Effector memory CD4-positive, alpha-beta T cell (primary cell): ENCODE measurements around the gene TMEM223.
A peak's percentile ranks its signal among the peaks of the same experiment; 100 is the strongest.
"Not testable (repeated sequence)": the region's sequence is repeated elsewhere in the genome, so short reads cannot be mapped to it uniquely, and the experiment has no call there.

Source experiments
- DNase-seq, 3 donors: peaks; one replicate each; pipeline ENCODE4 v3.0.0-alpha.2; 2020
- H3K27ac ChIP-seq: 2 replicates; pipeline ENCODE4 v1.7.0; 2013; ENCODE audit warnings: mild to moderate bottlenecking, low read length, moderate library complexity; ENCODE audit not compliant: insufficient read depth, poor library complexity, severe bottlenecking
- H3K27me3 ChIP-seq: replicated peaks from 2 replicates; pipeline ENCODE4 v1.7.0; 2013; ENCODE audit warnings: mild to moderate bottlenecking, low read length; ENCODE audit not compliant: insufficient read depth, control insufficient read depth, poor library complexity, severe bottlenecking
- H3K36me3 ChIP-seq: 2 replicates; pipeline ENCODE4 v1.7.0; 2013; ENCODE audit warnings: mild to moderate bottlenecking, low read length, moderate library complexity; ENCODE audit not compliant: control insufficient read depth, insufficient read depth
- H3K4me1 ChIP-seq: 2 replicates; pipeline ENCODE4 v1.7.0; 2013; ENCODE audit warnings: low read length, mild to moderate bottlenecking; ENCODE audit not compliant: control insufficient read depth, insufficient read depth, poor library complexity, severe bottlenecking
- H3K4me3 ChIP-seq: 2 replicates; pipeline ENCODE4 v1.7.0; 2013; ENCODE audit warnings: low read length, low read depth, mild to moderate bottlenecking; ENCODE audit not compliant: insufficient read depth, poor library complexity, severe bottlenecking
- H3K9me3 ChIP-seq: 2 replicates; pipeline ENCODE4 v1.7.0; 2013; ENCODE audit warnings: mild to moderate bottlenecking, low read length, moderate library complexity; ENCODE audit not compliant: control insufficient read depth

The TMEM223 gene

DNA sequence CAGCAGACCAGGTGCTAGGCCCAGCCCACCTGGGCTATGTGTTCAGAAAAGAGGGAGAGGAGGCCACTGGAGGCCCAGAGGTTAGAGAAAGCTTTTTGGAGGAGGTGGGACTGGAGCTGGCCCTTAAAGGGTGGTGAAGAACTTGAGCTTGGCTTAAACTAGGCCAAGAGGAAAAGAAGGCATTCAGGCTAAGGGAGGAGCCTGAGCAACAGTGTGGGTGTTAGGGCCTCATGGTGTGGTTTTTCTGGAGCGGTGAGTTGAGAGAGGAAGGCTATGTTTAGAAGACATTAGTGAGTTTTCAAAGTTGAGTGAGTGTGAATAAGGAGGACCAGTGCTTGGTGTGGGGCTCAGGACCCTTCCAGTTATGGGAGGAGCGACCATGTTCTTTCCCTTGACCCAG, 14.4 kb downstream of the TMEM223 start:
- no peak for DNase-seq
- no peaks in the 10 kb centered on the region for H3K27me3 ChIP-seq
- no peaks in the 10 kb centered on the region for H3K4me1 ChIP-seq
- H3K4me3 ChIP-seq, result no peak overlapping the region
- H3K27ac ChIP-seq, result no peak overlapping the region
- no peaks in the 10 kb centered on the region for H3K9me3 ChIP-seq
- peaks cover 4% of the 10 kb centered on the region for H3K36me3 ChIP-seq

DNA sequence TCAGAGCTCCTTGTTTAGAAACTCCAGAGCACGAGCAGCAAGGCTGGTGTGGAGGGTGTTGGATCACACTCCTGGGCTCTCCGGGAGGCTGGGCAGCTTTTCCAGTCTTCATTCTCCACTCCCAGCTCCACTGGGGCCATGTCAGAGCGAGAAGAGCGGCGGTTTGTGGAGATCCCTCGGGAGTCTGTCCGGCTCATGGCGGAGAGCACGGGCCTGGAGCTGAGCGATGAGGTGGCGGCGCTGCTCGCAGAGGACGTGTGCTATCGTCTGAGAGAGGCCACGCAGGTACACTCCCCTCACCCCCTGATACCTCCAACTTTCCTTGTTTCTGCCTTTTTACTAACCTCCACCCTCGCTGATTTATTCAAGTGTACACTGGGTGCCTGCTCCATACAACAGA, 16.2 kb downstream of the TMEM223 start:
- Histone ChIP-seq H3K4me3 (no peak overlapping the region), H3K9me3 (no peaks in the 10 kb centered on the region), H3K36me3 (peaks cover 4% of the 10 kb centered on the region), H3K27me3 (no peaks in the 10 kb centered on the region), H3K27ac (no peak overlapping the region), H3K4me1 (peaks cover 7% of the 10 kb centered on the region)
- no peak for DNase-seq

DNA sequence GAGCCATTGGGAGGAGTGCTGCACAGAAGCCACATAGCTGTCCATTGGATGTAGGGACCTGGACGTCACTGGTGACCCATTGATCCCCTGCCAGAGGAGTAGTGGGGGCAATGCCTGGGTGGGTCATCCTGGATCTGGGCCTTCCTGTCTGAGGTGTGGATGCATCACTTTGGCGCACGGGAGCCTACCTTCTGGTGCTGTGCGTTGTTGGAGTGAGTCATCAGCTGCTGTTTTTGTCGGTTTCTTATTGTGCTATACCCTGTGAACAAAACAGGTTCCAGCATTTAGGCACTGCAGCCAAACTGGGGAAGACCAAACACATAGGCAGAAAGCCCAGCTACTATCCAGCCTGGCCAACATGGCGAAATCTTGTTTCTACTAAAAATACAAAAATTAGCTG, 17.4 kb downstream of the TMEM223 start:
- no peak overlapping the region for H3K4me3 ChIP-seq
- no peaks in the 10 kb centered on the region for H3K9me3 ChIP-seq
- DNase-seq, result no peak
- H3K36me3 ChIP-seq, result peaks cover 4% of the 10 kb centered on the region
- no peaks in the 10 kb centered on the region for H3K27me3 ChIP-seq
- peaks cover 15% of the 10 kb centered on the region for H3K4me1 ChIP-seq
- no peak overlapping the region for H3K27ac ChIP-seq

DNA sequence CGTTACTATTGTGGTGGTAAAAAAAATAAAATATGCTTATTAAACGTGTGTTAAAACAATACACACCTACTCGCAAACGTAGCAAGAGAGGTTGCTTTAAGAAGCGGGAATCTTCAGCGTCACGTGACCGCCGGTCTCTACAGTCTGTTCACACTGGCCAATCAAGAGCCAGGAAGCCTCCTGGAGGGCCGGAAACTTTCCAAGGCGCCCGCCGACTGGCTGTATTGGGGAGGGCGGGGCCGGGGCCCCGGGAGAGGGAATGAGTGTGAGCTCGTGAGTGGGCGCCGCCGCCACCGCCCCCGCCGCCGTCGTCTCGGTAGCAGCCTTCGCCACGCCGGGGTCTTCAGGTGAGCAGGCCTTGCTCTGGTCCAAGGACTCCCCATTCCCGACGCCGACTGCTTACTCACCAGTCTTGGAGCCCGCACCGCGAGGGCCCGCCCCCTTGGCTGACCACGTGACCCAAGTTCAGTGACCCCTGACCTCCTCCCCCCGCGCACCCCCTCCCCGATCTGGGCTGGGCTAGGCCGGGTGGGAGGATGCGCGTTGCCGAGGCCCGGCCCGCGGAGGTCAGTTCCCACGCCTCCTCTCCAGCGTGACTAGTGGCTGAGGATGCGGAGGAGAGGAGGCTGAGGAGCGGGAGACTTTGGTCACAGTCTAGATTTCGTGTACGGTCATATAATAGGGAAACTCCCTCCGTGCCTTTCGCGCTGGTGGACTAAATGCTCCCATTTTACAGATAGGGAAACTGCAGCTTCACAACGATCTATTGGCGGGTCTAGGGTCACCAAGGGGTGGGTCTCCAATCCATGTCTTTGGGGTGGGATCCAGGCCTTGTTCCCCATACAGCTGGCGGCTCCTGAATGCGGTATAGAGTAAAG, 20.4 kb downstream of the TMEM223 start, which contains the start of gene TAF6L:
TAF6L (plus strand) TSS at position 253 of the 878 bp plus-strand sequence. CDS start 4,388 bp downstream, outside the sequence.
- peaks cover 15% of the 10 kb centered on the region for H3K4me1 ChIP-seq

DNA sequence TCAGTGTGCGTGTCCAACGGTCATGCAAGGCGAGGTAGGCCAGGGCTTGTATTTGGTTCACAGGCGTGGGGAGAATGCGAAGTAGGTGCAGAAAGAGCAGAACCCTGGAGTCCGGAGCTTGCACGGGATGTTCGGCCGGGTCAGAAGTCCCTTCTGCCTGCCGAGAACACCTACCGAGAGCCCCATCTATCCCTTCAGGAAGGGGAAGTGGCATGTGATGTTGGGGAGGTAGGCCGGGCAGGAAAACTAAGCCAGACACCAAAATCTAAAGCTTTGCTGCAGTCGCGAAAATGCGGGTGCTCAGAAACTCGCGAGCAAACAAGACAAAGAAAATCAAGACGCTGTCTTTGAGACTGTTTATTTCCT, 21.0 kb downstream of the TMEM223 start:
- H3K4me1 ChIP-seq, result peaks cover 15% of the 10 kb centered on the region
- DNase-seq, result no peak
- H3K27ac ChIP-seq, result peak overlapping the region; percentile 79
- peak overlapping the region; percentile 64 for H3K4me3 ChIP-seq
- H3K36me3 ChIP-seq, result peaks cover 18% of the 10 kb centered on the region
- no peaks in the 10 kb centered on the region for H3K27me3 ChIP-seq
- no peaks in the 10 kb centered on the region for H3K9me3 ChIP-seq

More for the DNA sequence above, 20.4 kb downstream of the TMEM223 start, which contains the start of gene TAF6L:
- H3K4me3 ChIP-seq, result peak within 1 kb of the TSS; percentile 64
- H3K36me3 ChIP-seq, result peaks cover 12% of the 10 kb centered on the region
- peak within 1 kb of the TSS; percentile 79 for H3K27ac ChIP-seq
- peak; percentile 84 to 91 (median 90) for DNase-seq
- H3K27me3 ChIP-seq, result no peaks in the 10 kb centered on the region
- no peaks in the 10 kb centered on the region for H3K9me3 ChIP-seq

DNA sequence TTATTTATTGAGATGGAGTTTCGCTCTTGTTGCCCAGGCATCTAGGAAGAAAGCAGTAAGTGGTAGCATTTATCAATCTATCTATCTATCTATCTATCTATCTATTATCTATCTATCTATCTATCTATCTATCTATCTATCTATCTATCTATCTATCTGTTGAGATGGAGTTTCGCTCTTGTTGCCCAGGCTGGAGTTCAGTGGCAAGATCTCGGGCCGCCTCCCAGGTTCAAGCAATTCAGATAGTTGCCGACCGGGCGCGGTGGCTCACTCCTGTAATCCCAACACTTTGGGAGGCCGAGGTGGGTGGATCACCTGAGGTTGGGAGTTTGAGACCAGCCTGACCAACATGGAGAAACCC, 31.0 kb downstream of the TMEM223 start:
- not testable (repeated sequence) for H3K36me3 ChIP-seq, DNase-seq, H3K27me3 ChIP-seq, H3K9me3 ChIP-seq, H3K4me3 ChIP-seq
- Histone ChIP-seq H3K27ac (peak overlapping the region; percentile 18), H3K4me1 (peaks cover 16% of the 10 kb centered on the region)

DNA sequence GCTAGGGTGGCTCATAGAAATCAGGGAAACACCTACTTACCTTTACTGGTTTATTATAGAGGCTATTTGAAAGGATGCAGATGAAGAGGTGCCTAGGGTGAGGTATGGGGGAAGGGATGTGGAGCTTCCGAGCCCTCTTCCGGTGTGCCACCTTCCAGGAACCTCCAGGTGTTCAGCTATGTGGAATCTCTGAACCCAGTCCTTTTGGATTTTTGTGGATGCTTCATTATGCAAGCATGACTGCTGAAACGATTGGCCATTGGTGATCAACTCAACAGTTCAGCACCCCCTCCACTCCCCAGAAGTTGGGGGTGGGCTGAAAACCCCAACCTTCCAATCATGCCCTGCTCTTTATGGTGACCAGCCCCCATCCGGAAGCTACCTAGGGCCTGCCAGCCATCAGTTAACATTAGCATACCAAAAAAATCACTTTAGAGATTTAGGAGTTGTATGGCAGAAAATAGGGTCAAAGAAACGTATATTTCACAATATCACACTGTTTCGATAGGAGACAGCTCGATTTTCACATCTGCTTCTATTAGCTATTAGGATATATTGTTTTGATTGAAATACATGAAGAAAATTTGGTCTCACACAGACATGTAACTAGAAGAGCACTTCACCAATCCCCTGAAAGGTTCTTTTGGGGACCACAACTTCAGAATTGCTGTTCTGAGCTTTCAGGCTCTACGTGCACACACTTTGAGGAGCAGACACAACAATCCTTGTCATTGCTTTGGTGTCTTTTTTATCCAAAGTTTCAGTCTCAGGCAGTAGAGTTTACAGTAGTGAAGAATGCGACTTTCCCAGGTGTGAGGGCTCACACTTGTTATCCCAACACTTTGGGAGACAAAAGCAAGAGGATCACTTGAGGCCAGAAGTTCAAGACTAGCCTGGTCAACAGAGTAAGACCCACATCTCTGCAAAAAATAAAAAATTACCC, 33.7 kb downstream of the TMEM223 start:
- peaks cover 27% of the 10 kb centered on the region for H3K4me1 ChIP-seq
- H3K9me3 ChIP-seq, result no peaks in the 10 kb centered on the region
- DNase-seq, result no peak
- no peaks in the 10 kb centered on the region for H3K27me3 ChIP-seq
- H3K4me3 ChIP-seq, result no peak overlapping the region
- H3K36me3 ChIP-seq, result no peaks in the 10 kb centered on the region
- no peak overlapping the region for H3K27ac ChIP-seq

DNA sequence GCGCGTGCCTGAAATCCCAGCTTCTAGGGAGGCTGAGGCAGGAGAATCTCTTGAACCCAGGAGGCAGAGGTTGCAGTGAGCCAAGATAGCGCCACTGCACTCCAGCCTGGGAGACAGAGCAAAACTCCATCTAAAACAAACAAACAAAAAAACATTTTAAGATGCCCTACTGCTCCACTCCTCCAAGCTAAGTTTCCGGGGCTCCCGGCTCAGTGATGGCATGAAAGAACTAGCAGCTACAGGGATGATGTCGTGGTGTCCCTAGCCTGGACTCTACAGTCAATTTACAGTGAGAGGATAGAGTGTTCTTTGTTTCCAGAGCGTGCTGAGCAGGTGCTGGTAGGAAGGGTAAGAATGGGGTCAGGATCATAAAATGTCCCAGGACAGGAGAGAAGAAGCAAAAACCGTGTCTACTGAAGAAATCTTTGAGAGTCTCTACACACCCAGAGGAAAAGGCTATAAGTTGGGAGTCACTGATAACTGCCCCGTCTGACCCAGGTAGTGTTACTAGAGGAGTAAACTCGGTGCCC, 36.7 kb downstream of the TMEM223 start:
- Histone ChIP-seq H3K36me3 (peaks cover 8% of the 10 kb centered on the region), H3K4me3 (no peak overlapping the region), H3K27me3 (no peaks in the 10 kb centered on the region), H3K27ac (no peak overlapping the region), H3K4me1 (peaks cover 18% of the 10 kb centered on the region), H3K9me3 (no peaks in the 10 kb centered on the region)
- no peak for DNase-seq

DNA sequence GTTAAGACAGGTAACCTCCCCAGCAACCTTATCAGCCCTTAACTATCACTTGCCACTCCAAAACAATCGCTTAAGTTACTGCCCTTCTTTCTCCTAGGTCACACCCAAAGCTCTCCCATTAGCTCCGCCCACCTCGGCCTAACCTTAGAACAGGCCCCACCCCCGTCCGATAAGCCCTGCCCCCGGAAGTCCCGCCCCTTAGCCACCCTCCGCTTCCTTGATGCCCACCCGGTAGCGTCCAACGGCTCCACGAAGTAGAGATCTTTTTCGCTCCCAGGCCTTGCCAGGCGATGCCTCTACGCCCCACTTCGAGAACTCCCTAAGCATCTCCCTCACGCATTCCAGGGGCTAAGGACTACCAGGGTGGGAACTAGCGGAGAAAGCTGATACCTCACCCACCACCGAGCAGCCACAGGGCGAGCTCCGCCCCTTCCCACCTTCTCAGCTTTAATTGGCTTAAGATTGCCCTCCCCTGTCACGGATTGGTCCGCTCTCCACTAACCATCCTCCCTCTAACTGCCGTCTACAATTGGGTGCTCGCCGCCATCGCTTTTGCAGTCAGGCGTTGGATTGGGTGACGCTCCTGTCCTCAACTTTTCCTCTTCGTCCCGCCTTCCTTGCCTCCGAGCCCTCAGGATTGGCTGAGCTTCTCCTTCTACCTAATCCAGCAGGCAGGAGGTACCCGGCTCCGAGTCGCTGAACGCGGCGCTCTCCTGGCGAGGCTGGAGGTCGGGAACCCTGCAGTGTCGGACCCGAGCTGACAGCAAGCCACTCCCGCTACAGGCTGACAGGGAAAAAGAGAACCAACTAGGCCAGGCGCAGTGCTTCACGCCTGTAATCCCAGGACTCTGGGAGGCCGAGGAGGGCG, 37.8 kb downstream of the TMEM223 start, which contains the start of gene ZBTB3:
ZBTB3 (minus strand) TSS at position 425 of the 868 bp plus-strand sequence. CDS start 496 bp downstream, outside the sequence.
- peak; percentile 93 to 96 (median 95) for DNase-seq
- Histone ChIP-seq H3K27me3 (no peaks in the 10 kb centered on the region), H3K36me3 (peaks cover 8% of the 10 kb centered on the region), H3K4me3 (peak within 1 kb of the TSS; percentile 90), H3K9me3 (no peaks in the 10 kb centered on the region), H3K27ac (peak within 1 kb of the TSS; percentile 95), H3K4me1 (peaks cover 18% of the 10 kb centered on the region)
